Mesothelial cell of epicardium (in vitro differentiated cells): ENCODE data around the gene MPPED1. TPM values are rescaled to one million over a fixed set of nuclear protein-coding genes. Genes with fewer than 3 reads are reported as not detected.

Experiments used
- DNase-seq, 2 experiments: peaks; one replicate each; pipeline ENCODE4 v3.0.0; 2021; ENCODE audit warnings: low spot score in 2 of 2; ENCODE audit not compliant: unreplicated experiment in 2 of 2
- H3K27ac Mint-ChIP-seq: 2 replicates; pipeline ENCODE4 v1.8.0; 2021; ENCODE audit warnings: mixed read lengths
- H3K27me3 Mint-ChIP-seq: 2 replicates; pipeline ENCODE4 v1.8.0; 2021; ENCODE audit warnings: low read depth, mixed read lengths
- H3K36me3 Mint-ChIP-seq: 2 replicates; pipeline ENCODE4 v1.8.0; 2021; ENCODE audit warnings: mixed read lengths
- H3K4me1 Mint-ChIP-seq: 2 replicates; pipeline ENCODE4 v1.8.0; 2021; ENCODE audit warnings: mixed read lengths
- H3K4me3 Mint-ChIP-seq: 2 replicates; pipeline ENCODE4 v1.8.0; 2021; ENCODE audit warnings: mild to moderate bottlenecking, moderate library complexity, mixed read lengths
- H3K9me3 Mint-ChIP-seq: 2 replicates; pipeline ENCODE4 v1.8.0; 2021; ENCODE audit warnings: mixed read lengths
- total RNA-seq: library from RNA; stranded (reverse); gene quantifications from 3 replicates; pipeline ENCODE4 v1.2.1, GENCODE V29; 2021
- TF ChIP-seq, protein P1 (sequence below): fragments of 200-600 bp; sonication (generic); IDR thresholded peaks from one replicate; pipeline ENCODE4 v1.5.0; 2021; ENCODE audit warnings: antibody characterized with exemption; ENCODE audit not compliant: unreplicated experiment

Gene MPPED1
- total RNA-seq, 1 donor from 2014 or later, result 0.76 TPM

DNA sequence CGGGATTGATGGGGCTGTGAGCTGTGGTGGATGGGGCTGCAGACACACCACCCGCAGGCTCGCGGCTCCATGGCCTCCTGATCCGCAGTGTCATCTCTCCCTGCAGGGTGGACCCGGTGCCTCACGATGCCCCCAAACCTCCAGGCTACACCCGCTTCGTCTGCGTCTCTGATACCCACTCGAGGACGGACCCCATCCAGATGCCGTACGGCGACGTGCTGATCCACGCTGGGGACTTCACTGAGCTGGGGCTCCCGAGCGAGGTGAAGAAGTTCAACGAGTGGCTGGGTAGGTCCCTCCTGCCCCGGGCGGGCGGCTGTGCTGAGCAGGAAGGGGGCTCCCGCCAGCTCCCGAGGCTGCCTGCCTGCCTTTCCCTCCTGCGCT is 23.1 kb downstream of the MPPED1 start:
- Mint-ChIP-seq H3K9me3 (no peaks in the 10 kb centered on the region), H3K4me1 (no peaks in the 10 kb centered on the region), H3K27me3 (peaks cover 77% of the 10 kb centered on the region), H3K36me3 (no peaks in the 10 kb centered on the region), H3K27ac (no peak overlapping the region), H3K4me3 (no peak overlapping the region)
- TF ChIP-seq, protein P1, sequence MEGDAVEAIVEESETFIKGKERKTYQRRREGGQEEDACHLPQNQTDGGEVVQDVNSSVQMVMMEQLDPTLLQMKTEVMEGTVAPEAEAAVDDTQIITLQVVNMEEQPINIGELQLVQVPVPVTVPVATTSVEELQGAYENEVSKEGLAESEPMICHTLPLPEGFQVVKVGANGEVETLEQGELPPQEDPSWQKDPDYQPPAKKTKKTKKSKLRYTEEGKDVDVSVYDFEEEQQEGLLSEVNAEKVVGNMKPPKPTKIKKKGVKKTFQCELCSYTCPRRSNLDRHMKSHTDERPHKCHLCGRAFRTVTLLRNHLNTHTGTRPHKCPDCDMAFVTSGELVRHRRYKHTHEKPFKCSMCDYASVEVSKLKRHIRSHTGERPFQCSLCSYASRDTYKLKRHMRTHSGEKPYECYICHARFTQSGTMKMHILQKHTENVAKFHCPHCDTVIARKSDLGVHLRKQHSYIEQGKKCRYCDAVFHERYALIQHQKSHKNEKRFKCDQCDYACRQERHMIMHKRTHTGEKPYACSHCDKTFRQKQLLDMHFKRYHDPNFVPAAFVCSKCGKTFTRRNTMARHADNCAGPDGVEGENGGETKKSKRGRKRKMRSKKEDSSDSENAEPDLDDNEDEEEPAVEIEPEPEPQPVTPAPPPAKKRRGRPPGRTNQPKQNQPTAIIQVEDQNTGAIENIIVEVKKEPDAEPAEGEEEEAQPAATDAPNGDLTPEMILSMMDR, result no peak
- no peak for DNase-seq

DNA sequence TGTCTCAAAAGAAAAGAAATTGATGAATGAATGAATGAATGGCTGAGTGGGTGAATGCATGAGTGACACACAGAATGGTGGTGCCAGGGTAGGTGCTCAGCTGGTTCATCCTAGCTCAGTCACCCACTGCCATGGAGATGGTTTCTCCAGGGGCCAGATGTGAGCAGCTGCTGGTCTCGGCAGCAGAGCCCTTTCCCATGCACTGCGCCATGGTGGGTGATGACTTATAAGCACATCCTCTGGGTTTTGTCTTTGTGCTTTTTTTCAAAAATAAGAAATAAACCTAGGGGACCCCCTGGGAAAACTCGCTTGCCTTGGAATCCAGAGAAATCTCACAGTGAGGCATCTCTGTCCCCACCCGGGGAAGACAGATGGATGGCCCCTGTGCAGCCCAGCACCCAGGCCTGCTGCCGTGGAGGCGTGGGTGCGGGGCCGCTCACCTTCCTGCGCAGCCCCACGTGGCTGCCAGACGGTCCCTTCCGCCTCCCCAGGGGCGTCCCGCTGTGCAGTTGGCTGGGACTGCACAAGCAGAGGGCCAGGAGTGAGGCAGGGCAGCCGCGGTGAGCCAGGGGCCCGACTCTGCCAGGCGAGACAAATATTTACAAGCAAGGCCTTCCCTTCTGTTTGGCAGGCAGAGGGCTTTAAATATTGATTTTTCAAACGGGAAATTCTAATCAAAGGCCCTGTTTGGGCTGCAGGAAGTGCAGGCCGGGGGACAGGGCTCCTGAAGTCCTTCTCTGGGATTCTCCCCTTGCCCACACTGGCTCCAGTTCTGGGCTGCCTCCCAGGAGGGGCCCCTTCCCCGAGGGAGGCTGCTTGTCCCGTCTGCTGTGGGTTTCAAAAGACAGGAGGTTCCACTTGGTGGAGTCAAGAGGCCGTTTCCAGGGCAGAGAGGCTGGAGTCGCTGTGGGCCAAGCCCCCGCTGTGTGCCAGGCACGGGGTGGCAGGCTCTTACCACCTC is 24.3 kb downstream of the MPPED1 start:
- Mint-ChIP-seq H3K27me3 (peaks cover 79% of the 10 kb centered on the region), H3K4me3 (no peak overlapping the region), H3K27ac (no peak overlapping the region), H3K36me3 (no peaks in the 10 kb centered on the region), H3K9me3 (no peaks in the 10 kb centered on the region), H3K4me1 (no peaks in the 10 kb centered on the region)
- no peak for DNase-seq
- TF ChIP-seq, protein P1, result no peak

DNA sequence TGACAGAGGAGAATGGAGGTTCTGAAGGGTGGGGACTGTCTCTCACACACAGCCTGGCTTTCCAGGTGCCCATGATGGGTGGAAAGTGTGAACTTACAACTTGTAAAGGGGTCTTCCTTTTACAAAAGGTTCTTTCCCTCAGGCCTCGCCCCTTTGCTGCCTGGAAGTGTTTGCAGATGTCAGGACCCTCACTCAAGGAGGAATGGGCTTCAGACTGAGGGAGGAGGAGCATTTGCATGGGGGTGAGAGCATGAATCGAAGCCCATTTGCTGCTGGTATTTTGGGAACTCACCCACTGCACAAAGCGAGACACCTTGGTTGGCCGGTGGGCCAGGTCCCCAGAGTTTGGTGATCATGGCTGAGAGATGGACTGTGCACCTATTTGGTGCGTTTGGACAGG is 25.1 kb downstream of the MPPED1 start:
- Mint-ChIP-seq H3K4me3 (no peak overlapping the region), H3K27ac (no peak overlapping the region)
- TF ChIP-seq, protein P1, result no peak

DNA sequence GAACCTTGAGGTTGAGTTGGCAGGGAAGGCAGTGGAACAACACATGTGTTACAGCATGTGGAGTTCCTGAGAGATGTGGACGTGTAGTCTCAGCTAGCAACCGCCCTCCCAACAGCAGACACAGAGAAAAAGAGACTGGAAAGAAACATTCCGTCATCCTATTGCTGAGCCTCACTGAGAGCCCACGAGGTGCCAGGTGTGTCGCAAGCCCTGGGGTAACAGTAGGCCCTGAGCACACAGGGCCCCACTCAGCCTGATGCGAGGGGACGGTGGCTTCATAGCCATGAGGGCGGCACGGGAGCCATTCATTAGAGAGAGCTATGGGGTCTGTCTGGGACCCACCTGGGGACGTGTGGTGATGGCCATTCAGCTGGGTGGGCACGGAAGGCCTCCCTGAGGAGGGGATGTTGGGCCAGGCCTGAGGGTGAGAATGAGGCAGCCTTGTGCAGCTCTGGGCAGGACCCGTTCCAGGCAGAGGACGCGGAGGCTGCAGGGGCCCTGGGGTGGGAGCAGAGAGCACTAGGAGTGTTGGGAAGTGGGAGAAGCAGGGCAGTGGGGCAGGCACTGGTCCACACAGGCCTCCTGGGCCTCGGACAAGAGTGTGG is 26.2 kb downstream of the MPPED1 start:
- DNase-seq, result no peak
- H3K9me3 Mint-ChIP-seq, result no peaks in the 10 kb centered on the region
- no peaks in the 10 kb centered on the region for H3K36me3 Mint-ChIP-seq
- H3K27ac Mint-ChIP-seq, result no peak overlapping the region
- peaks cover 83% of the 10 kb centered on the region for H3K27me3 Mint-ChIP-seq
- TF ChIP-seq, protein P1, result no peak
- H3K4me3 Mint-ChIP-seq, result no peak overlapping the region
- no peaks in the 10 kb centered on the region for H3K4me1 Mint-ChIP-seq

More for the DNA sequence above, 25.1 kb downstream of the MPPED1 start:
- peaks cover 79% of the 10 kb centered on the region for H3K27me3 Mint-ChIP-seq
- H3K36me3 Mint-ChIP-seq, result no peaks in the 10 kb centered on the region
- no peaks in the 10 kb centered on the region for H3K4me1 Mint-ChIP-seq
- no peak for DNase-seq
- no peaks in the 10 kb centered on the region for H3K9me3 Mint-ChIP-seq

DNA sequence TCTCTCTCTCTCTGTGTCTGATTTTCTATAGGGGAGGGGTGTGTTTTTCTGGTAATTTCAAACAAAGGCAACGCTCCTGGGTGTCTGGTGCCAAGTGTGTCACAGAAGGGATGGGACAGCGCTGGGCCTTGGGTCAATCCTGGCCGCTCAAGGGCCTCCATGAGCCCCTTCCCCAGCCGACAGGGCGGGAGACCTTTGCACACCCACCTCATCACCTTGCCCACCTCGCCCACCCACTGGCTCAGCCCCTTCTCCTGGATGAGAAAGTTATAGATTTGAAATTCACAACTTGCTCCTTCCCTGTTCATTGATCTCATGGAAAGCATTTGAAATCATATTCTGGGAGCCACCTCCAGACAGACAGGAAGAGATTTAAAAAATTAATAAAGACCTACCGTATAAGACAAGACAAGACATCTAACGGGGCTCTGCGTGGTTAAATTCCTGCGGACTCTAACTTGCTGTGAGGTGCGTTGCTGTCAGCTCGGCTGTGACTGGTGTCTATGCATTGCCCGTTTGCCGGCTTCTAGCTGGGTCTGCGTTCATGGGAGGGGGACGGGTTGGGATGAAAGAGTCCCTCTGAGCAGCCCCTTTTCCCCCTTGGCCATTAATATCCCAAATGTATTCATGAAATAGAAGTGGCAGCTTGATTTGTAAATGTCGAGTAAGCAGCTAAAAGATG is 27.0 kb downstream of the MPPED1 start:
- peaks cover 80% of the 10 kb centered on the region for H3K27me3 Mint-ChIP-seq
- no peak for DNase-seq
- no peaks in the 10 kb centered on the region for H3K4me1 Mint-ChIP-seq
- no peaks in the 10 kb centered on the region for H3K9me3 Mint-ChIP-seq
- TF ChIP-seq, protein P1, result no peak
- H3K4me3 Mint-ChIP-seq, result no peak overlapping the region
- H3K27ac Mint-ChIP-seq, result no peak overlapping the region
- no peaks in the 10 kb centered on the region for H3K36me3 Mint-ChIP-seq
